Smooth muscle cell of the umbilical artery (primary cell): Measurements from ENCODE around the gene FGF12. TPM values are rescaled to one million over a fixed set of nuclear protein-coding genes. Genes with fewer than 3 reads are reported as not detected.

Experiments used
- total RNA-seq: library from RNA; depleted of rRNA; stranded (reverse); fragments of >200 nt; gene quantifications from 2 replicates; pipeline ENCODE4 v1.2.3, GENCODE V29; 2014

Gene FGF12
- not detected in 2 replicates for total RNA-seq

GRCh38 chr3:192727032-192727847, at the start of gene FGF12:
TSS of gene FGF12 (minus strand) at chr3:192727541.

Other genes starting within 250 kb of the FGF12 start
- 19.1 and 25.5 TPM in 2 replicates for gene MB21D2, start 190.3 kb upstream of the FGF12 start, total RNA-seq